Nephron (organoid): ENCODE measurements around the gene ZNF487.

Experiments
- H3K27ac Mint-ChIP-seq, 3 experiments: 2 replicates each; pipeline ENCODE4 v1.8.0; 2020; ENCODE audit warnings: mixed read lengths in 3 of 3, mild to moderate bottlenecking in 2 of 3, moderate library complexity in 1 of 3
- H3K27me3 Mint-ChIP-seq: 2 replicates; pipeline ENCODE4 v1.8.0; 2021; ENCODE audit warnings: low read depth, mild to moderate bottlenecking, moderate library complexity, mixed read lengths
- H3K36me3 Mint-ChIP-seq: 2 replicates; pipeline ENCODE4 v1.8.0; 2020; ENCODE audit warnings: low read depth, mixed read lengths
- H3K4me1 Mint-ChIP-seq: 2 replicates; pipeline ENCODE4 v1.8.0; 2020; ENCODE audit warnings: mixed read lengths
- H3K4me3 Mint-ChIP-seq, 3 experiments: 2 replicates each; pipeline ENCODE4 v1.8.0; 2020; ENCODE audit warnings: mild to moderate bottlenecking in 3 of 3, mixed read lengths in 3 of 3, moderate library complexity in 2 of 3
- H3K9me3 Mint-ChIP-seq: 2 replicates; pipeline ENCODE4 v1.8.0; 2020; ENCODE audit warnings: mixed read lengths
- CTCF ChIP-seq, 3 experiments: fragments of 200-600 bp; sonication (generic); IDR thresholded peaks; one replicate each; pipeline ENCODE4 v1.5.0; 2021; ENCODE audit warnings: antibody characterized with exemption in 3 of 3; ENCODE audit not compliant: unreplicated experiment in 3 of 3

ZNF487 gene

GRCh38 chr10:43408331-43408709 lies 28.6 kb upstream of the ZNF487 start:
- Mint-ChIP-seq H3K4me3 (peak overlapping the region; percentile 96 to 99 (median 98)), H3K36me3 (peaks cover 6% of the 10 kb centered on the region), H3K27ac (peak overlapping the region; percentile 98 to 99 (median 98)), H3K9me3 (no peaks in the 10 kb centered on the region), H3K4me1 (peaks cover 20% of the 10 kb centered on the region), H3K27me3 (peaks cover 4% of the 10 kb centered on the region)
- TF ChIP-seq CTCF (IDR thresholded peaks at IDR 0.05; ENCODE audit: unreplicated experiment in 3 of 3) = peak in 1 of 3 experiments; percentile 20

GRCh38 chr10:43408710-43409384 lies 28.1 kb upstream of the ZNF487 start, which contains the start of gene HNRNPF:
Gene HNRNPF (minus strand): TSS chr10:43409186. CDS start chr10:43387884, 21,302 bp downstream.
- Mint-ChIP-seq H3K9me3 (no peaks in the 10 kb centered on the region), H3K27ac (peak within 1 kb of the TSS; percentile 98 to 99 (median 98)), H3K4me1 (peaks cover 18% of the 10 kb centered on the region), H3K4me3 (peak within 1 kb of the TSS; percentile 96 to 99 (median 98)), H3K27me3 (peaks cover 4% of the 10 kb centered on the region), H3K36me3 (peaks cover 4% of the 10 kb centered on the region)
- no peak for TF ChIP-seq CTCF (IDR thresholded peaks at IDR 0.05; ENCODE audit: unreplicated experiment in 3 of 3)

GRCh38 chr10:43409385-43410109 lies 27.4 kb upstream of the ZNF487 start:
- H3K9me3 Mint-ChIP-seq = no peaks in the 10 kb centered on the region
- peaks cover 16% of the 10 kb centered on the region for H3K4me1 Mint-ChIP-seq
- H3K4me3 Mint-ChIP-seq = peak overlapping the region; percentile 96 to 99 (median 98)
- H3K27ac Mint-ChIP-seq = peak overlapping the region; percentile 98 to 99 (median 98)
- no peak for TF ChIP-seq CTCF (IDR thresholded peaks at IDR 0.05; ENCODE audit: unreplicated experiment in 3 of 3)
- H3K27me3 Mint-ChIP-seq = peaks cover 4% of the 10 kb centered on the region
- peaks cover 3% of the 10 kb centered on the region for H3K36me3 Mint-ChIP-seq

- H3K36me3 Mint-ChIP-seq = no peaks in the 10 kb centered on the region
- peak overlapping the region in 2 of 3 experiments; percentile 24 to 71 for H3K27ac Mint-ChIP-seq
- H3K9me3 Mint-ChIP-seq = no peaks in the 10 kb centered on the region
- TF ChIP-seq CTCF (IDR thresholded peaks at IDR 0.05; ENCODE audit: unreplicated experiment in 3 of 3) = no peak
- peaks cover 4% of the 10 kb centered on the region for H3K27me3 Mint-ChIP-seq
- H3K4me3 Mint-ChIP-seq = peak overlapping the region; percentile 46 to 79 (median 72)
- peaks cover 12% of the 10 kb centered on the region for H3K4me1 Mint-ChIP-seq
These were observed 26.6 kb upstream of the ZNF487 start for GRCh38 chr10:43410345-43410744.

GRCh38 chr10:43411536-43411935 lies 25.4 kb upstream of the ZNF487 start:
- Mint-ChIP-seq H3K4me1 (peaks cover 6% of the 10 kb centered on the region), H3K4me3 (no peak overlapping the region), H3K27ac (no peak overlapping the region), H3K36me3 (no peaks in the 10 kb centered on the region), H3K27me3 (peaks cover 4% of the 10 kb centered on the region), H3K9me3 (no peaks in the 10 kb centered on the region)
- TF ChIP-seq CTCF (IDR thresholded peaks at IDR 0.05; ENCODE audit: unreplicated experiment in 3 of 3) = no peak
